Right atrium auricular region (tissue), 2 donors: ENCODE measurements around the gene ASCL2. TPM values are rescaled to one million over a fixed set of nuclear protein-coding genes. Genes with fewer than 3 reads are reported as not detected.

Experiments used
- DNase-seq: peaks from one replicate; pipeline ENCODE4 v3.0.0-alpha.2; 2019; ENCODE audit warnings: low spot score
- H3K27ac ChIP-seq, 2 donors: fragments of 200-600 bp; sonication (generic); 1 replicate in 1 of 2; 2 replicates in 1 of 2; pipeline ENCODE4 v1.5.1; 2016 to 2019
- H3K27me3 ChIP-seq, 2 donors: fragments of 200-600 bp; sonication (generic); one replicate each; pipeline versions ENCODE4 v1.5.1 to v1.6.0; 2017 to 2019
- H3K36me3 ChIP-seq: fragments of 200-600 bp; sonication (generic); one replicate; pipeline ENCODE4 v1.5.1; 2016
- H3K4me1 ChIP-seq, 2 donors: fragments of 200-600 bp; sonication (generic); one replicate each; pipeline versions ENCODE4 v1.5.1 to v1.6.0; 2017 to 2019
- H3K4me3 ChIP-seq, 2 donors: fragments of 200-600 bp; sonication (generic); 1 replicate in 1 of 2; 2 replicates in 1 of 2; pipeline ENCODE4 v1.5.1; 2017 to 2019; ENCODE audit warnings: mild to moderate bottlenecking in 1 of 2, moderate library complexity in 1 of 2
- H3K9me3 ChIP-seq, 2 donors: fragments of 200-600 bp; sonication (generic); one replicate each; pipeline ENCODE4 v1.5.1; 2019
- total RNA-seq, 2 donors: library from RNA; depleted of rRNA; stranded (reverse); fragments of >200 nt; gene quantifications; one replicate each; pipeline ENCODE4 v1.1.0, GENCODE V29; 2016
- TF ChIP-seq, protein P1 (sequence below), 2 donors: fragments of 200-600 bp; sonication (generic); IDR thresholded peaks; one replicate each; pipeline ENCODE4 v1.5.1; 2019; ENCODE audit warnings: antibody characterized with exemption in 2 of 2

Gene ASCL2
- total RNA-seq, 2 donors from 2014 or later: 0.51 TPM; not detected in 1

DNA sequence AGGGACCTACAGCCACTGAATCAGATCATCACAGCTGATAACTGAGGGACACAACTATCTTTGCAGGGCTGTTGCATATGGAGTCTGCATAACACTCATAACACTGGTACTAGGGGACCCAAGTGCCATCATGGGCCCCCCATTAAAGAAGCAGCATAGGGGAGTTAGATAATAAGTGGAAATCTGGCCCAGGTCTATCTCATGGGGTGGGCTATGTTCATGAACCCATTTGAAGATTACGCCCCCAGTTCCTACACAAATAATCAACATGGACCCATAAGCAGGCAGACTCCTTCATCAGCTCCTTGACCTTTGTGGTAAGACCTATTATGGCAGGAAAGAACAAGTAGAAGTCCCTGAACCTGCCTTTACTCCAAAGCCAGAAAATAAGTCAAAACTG is 48.8 kb downstream of the ASCL2 start:
- Histone ChIP-seq H3K27ac (no peak overlapping the region), H3K4me3 (no peak overlapping the region), H3K27me3 (no peaks in the 10 kb centered on the region), H3K36me3 (no peaks in the 10 kb centered on the region), H3K4me1 (no peaks in the 10 kb centered on the region), H3K9me3 (peaks cover 0 to 10% of the 10 kb centered on the region in 2 donors)
- no peak for DNase-seq
- TF ChIP-seq, protein P1, sequence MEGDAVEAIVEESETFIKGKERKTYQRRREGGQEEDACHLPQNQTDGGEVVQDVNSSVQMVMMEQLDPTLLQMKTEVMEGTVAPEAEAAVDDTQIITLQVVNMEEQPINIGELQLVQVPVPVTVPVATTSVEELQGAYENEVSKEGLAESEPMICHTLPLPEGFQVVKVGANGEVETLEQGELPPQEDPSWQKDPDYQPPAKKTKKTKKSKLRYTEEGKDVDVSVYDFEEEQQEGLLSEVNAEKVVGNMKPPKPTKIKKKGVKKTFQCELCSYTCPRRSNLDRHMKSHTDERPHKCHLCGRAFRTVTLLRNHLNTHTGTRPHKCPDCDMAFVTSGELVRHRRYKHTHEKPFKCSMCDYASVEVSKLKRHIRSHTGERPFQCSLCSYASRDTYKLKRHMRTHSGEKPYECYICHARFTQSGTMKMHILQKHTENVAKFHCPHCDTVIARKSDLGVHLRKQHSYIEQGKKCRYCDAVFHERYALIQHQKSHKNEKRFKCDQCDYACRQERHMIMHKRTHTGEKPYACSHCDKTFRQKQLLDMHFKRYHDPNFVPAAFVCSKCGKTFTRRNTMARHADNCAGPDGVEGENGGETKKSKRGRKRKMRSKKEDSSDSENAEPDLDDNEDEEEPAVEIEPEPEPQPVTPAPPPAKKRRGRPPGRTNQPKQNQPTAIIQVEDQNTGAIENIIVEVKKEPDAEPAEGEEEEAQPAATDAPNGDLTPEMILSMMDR (IDR thresholded peaks at IDR 0.05): no peak

DNA sequence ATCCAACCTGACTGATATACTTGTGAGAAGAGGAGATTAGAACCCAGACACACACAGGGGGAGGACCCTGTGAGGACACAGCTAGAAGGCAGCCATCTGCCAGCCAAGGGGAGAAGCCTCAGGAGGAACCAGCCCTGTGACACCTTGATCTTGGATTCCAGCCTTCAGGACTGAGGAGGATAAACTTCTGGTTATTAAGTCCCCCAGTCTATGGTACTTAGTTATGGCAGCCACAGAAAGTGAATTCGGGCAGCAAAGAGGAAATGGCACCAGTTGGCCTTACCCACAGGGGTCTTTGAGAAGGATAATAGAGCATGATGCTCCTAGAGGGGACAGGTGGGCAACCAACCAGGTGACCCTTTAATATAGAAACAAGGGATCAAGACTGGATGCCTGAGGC is 49.4 kb downstream of the ASCL2 start:
- no peak overlapping the region for H3K4me3 ChIP-seq
- H3K4me1 ChIP-seq: no peaks in the 10 kb centered on the region
- no peaks in the 10 kb centered on the region for H3K27me3 ChIP-seq
- H3K27ac ChIP-seq: no peak overlapping the region
- DNase-seq: no peak
- TF ChIP-seq, protein P1 (IDR thresholded peaks at IDR 0.05): no peak
- H3K36me3 ChIP-seq: no peaks in the 10 kb centered on the region
- peaks cover 0 to 10% of the 10 kb centered on the region in 2 donors for H3K9me3 ChIP-seq

DNA sequence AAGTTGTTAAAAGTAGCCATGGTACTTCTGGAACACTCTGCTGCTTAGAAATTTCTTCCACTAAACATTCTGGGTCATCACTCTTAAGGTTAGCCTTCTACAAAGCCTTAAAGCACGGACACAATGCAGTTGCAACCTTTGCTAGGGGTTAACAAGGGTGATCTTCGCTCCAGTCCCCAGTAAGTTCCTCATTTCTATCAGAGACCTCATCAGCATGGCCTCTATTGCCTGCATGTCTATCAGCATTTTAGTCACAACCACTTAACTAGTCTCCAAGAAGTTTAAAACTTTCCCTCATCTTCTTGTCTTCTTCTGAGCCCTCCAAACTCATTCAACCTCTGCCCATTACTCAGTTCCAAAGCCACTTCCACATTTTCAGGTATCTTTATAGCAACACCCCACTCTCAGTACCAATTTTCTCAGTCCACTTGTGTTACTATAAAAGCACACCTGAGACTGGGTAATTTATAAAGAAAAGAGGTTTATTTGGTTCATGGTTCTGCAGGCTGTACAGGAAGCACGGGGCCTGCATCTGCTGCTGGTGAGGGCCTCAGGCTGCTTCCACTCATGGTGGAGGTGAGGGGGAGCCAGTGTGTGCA is 50.1 kb downstream of the ASCL2 start:
- H3K36me3 ChIP-seq: no peaks in the 10 kb centered on the region
- H3K4me3 ChIP-seq: no peak overlapping the region
- H3K27me3 ChIP-seq: no peaks in the 10 kb centered on the region
- TF ChIP-seq, protein P1 (IDR thresholded peaks at IDR 0.05): no peak
- no peaks in the 10 kb centered on the region for H3K4me1 ChIP-seq
- H3K9me3 ChIP-seq: peaks cover 0 to 10% of the 10 kb centered on the region in 2 donors
- no peak for DNase-seq
- H3K27ac ChIP-seq: no peak overlapping the region

DNA sequence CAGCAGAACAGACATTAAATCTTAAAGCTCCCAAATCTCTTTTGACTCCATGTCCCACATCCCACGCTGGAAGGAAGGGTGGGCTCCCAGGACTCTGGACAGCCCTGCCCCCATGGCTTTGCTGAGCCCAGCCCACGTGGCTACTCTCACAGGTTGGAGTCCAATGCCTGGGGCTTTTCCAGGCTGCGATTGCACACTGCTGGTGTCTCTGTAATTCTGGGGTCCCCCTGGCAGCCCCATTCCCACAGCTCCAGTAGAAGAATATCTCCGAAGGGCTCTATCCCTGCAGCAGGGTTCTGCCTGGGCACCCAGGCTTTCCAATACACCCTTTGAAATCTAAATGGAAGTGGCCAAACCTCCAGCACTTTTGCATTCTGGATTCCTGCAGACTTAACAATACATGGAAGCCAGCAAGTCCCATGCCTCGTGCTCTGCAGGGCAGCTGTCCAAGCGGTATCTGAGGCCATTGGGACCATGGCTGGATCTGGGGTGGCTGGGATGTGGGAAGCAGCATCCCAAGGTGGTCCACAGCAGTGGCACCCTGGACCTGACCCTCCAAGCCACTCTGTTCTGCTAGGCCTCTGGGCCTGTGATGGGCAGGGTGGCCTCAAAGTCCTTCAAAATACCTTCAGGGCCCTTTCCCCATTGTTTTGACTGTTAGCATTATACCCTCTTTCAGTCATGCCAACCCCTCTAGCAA is 50.9 kb downstream of the ASCL2 start:
- Histone ChIP-seq H3K4me1 (no peaks in the 10 kb centered on the region), H3K27me3 (no peaks in the 10 kb centered on the region), H3K4me3 (no peak overlapping the region), H3K9me3 (peaks cover 0 to 9% of the 10 kb centered on the region in 2 donors), H3K27ac (no peak overlapping the region), H3K36me3 (no peaks in the 10 kb centered on the region)
- DNase-seq: no peak
- TF ChIP-seq, protein P1 (IDR thresholded peaks at IDR 0.05): no peak

Other genes with a start within 250 kb of the ASCL2 start
- gene IGF2, start 131.2 kb downstream of the ASCL2 start, total RNA-seq: 10 to 100 TPM; 43.2 to 61.9 TPM
- not detected for gene INS, start 109.4 kb downstream of the ASCL2 start, total RNA-seq
- gene TH, start 98.8 kb downstream of the ASCL2 start, total RNA-seq: not detected
- 10 to 100 TPM in 1 of 2 donors, 1 to 10 TPM in 1; 1.4 to 11.9 TPM for gene C11orf21, start 31.3 kb upstream of the ASCL2 start, total RNA-seq
- gene TSPAN32, start 31.4 kb upstream of the ASCL2 start, total RNA-seq: 10 to 100 TPM in 1 of 2 donors, 1 to 10 TPM in 1; 2.6 to 15.2 TPM
- 100 to 1,000 TPM; 433 to 528 TPM for gene CD81, start 106.7 kb upstream of the ASCL2 start, total RNA-seq
- 10 to 100 TPM; 26.7 to 40.3 TPM for gene TSSC4, start 130.2 kb upstream of the ASCL2 start, total RNA-seq
- not detected for gene TRPM5, start 173.9 kb upstream of the ASCL2 start, total RNA-seq
- 10 to 100 TPM; 12.7 to 25.1 TPM for gene KCNQ1, start 174.4 kb upstream of the ASCL2 start, total RNA-seq